Brain microvascular endothelial cell (primary cell): ENCODE results near the gene HOATZ.

Experiments used
- DNase-seq: peaks from one replicate; pipeline ENCODE4 v3.0.0-alpha.2; 2020
- H3K27ac ChIP-seq: fragments of 250-450 bp; sonication (Bioruptor Pico); 2 replicates; pipeline ENCODE4 v1.5.1; 2020; ENCODE audit warnings: mild to moderate bottlenecking, moderate library complexity
- H3K27me3 ChIP-seq: fragments of 250-450 bp; sonication (Bioruptor Pico); replicated peaks from 2 replicates; pipeline ENCODE4 v1.5.1; 2020; ENCODE audit warnings: mild to moderate bottlenecking
- H3K36me3 ChIP-seq: fragments of 250-450 bp; sonication (Bioruptor Pico); replicated peaks from 2 replicates; pipeline ENCODE4 v1.5.1; 2020; ENCODE audit warnings: mild to moderate bottlenecking
- H3K4me3 ChIP-seq: 2 replicates; pipeline ENCODE4 v1.5.1; 2011; ENCODE audit warnings: low read depth, mild to moderate bottlenecking, control low read depth, low read length, moderate library complexity
- in situ Hi-C: cut with HindIII; loops from 2 replicates; pipeline ENCODE4 v1.10.0; 2017; ENCODE audit warnings: low sequenced_read_pairs, low pct_ligation_motif_present
- TF ChIP-seq, protein P1 (sequence below): IDR thresholded peaks from 2 replicates; pipeline ENCODE4 v1.5.1; 2011; ENCODE audit warnings: low read depth, mild to moderate bottlenecking, moderate library complexity, low read length, control low read depth, inconsistent platforms; ENCODE audit errors: missing control alignments

HOATZ gene

GRCh38 chr11:111476366-111476765 lies 38.2 kb upstream of the HOATZ start:
- Histone ChIP-seq H3K4me3 (no peak overlapping the region), H3K27ac (no peak overlapping the region), H3K27me3 (no peaks in the 10 kb centered on the region), H3K36me3 (no peaks in the 10 kb centered on the region)
- TF ChIP-seq, protein P1, sequence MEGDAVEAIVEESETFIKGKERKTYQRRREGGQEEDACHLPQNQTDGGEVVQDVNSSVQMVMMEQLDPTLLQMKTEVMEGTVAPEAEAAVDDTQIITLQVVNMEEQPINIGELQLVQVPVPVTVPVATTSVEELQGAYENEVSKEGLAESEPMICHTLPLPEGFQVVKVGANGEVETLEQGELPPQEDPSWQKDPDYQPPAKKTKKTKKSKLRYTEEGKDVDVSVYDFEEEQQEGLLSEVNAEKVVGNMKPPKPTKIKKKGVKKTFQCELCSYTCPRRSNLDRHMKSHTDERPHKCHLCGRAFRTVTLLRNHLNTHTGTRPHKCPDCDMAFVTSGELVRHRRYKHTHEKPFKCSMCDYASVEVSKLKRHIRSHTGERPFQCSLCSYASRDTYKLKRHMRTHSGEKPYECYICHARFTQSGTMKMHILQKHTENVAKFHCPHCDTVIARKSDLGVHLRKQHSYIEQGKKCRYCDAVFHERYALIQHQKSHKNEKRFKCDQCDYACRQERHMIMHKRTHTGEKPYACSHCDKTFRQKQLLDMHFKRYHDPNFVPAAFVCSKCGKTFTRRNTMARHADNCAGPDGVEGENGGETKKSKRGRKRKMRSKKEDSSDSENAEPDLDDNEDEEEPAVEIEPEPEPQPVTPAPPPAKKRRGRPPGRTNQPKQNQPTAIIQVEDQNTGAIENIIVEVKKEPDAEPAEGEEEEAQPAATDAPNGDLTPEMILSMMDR = no peak
- DNase-seq = no peak
- in situ Hi-C loops = no loop called here

GRCh38 chr11:111476956-111477355 lies 37.6 kb upstream of the HOATZ start:
- in situ Hi-C loops = no loop called here
- no peak overlapping the region for H3K4me3 ChIP-seq
- DNase-seq = no peak
- H3K27ac ChIP-seq = no peak overlapping the region
- no peaks in the 10 kb centered on the region for H3K36me3 ChIP-seq
- no peaks in the 10 kb centered on the region for H3K27me3 ChIP-seq
- TF ChIP-seq, protein P1 = no peak

DNA sequence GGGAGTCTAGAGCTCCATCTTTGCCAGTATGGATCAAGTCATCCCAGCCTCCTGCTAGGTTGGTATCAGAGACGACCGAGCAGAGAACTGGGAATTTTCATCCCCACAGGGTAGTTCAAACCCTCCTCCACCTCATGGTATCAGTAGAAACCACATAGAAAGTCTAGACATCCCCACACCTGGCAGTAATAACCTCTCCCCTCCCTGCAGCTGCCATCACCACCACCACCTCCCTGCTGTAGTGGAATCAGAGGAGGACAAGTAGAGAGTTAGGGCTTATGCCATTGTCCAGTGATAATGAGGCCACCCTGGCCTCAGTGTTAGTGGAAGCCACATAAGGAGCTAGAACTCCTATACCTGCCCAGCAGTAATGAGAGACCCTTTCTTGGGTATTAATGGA lies 36.7 kb upstream of the HOATZ start:
- Histone ChIP-seq H3K4me3 (no peak overlapping the region), H3K27ac (no peak overlapping the region), H3K27me3 (no peaks in the 10 kb centered on the region), H3K36me3 (no peaks in the 10 kb centered on the region)
- in situ Hi-C loops = no loop called here
- no peak for DNase-seq
- TF ChIP-seq, protein P1 = no peak

DNA sequence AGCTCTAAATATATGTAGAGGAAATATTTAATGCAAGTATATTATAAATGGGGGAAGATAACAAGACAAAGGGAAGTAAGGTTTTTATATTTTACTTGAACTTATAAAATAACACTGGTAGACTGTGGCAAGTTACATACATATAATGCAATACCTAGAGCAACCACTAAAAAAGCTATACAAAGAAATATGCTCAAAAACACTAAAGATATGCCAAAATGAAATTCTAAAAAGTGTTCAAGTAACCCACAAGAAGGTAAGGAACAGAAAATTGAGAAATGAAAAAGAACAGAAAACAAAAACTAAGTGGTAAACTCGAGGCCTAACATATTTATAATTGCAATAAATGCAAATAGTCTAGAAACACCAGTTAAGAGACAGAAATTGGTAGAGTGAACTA lies 34.9 kb upstream of the HOATZ start:
- Histone ChIP-seq H3K27me3 (no peaks in the 10 kb centered on the region), H3K4me3 (no peak overlapping the region), H3K27ac (no peak overlapping the region), H3K36me3 (no peaks in the 10 kb centered on the region)
- no peak for DNase-seq
- in situ Hi-C loops = no loop called here
- TF ChIP-seq, protein P1 = no peak

DNA sequence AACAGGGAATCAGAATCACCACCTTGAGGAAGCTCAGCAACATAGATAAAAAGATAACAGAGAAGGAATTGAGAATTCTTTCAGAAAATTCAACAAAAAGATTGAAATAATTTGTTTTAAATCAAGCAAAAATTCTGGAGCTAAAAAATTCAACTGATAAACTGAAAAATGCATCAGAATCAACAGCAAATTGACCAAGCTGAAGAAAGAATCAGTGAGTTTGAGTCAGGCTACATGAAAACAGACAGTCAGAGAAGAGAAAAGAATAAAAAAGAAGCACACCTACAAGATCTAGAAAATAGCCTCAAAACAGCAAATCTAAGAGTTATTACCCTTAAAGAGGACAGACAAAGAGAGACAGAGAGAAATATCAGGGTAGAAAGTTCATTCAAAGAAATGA lies 31.1 kb upstream of the HOATZ start:
- no peaks in the 10 kb centered on the region for H3K36me3 ChIP-seq
- no peaks in the 10 kb centered on the region for H3K27me3 ChIP-seq
- no peak for DNase-seq
- H3K4me3 ChIP-seq = no peak overlapping the region
- no peak overlapping the region for H3K27ac ChIP-seq
- TF ChIP-seq, protein P1 = no peak
- in situ Hi-C loops = no loop called here

- no peak for DNase-seq
- no peaks in the 10 kb centered on the region for H3K36me3 ChIP-seq
- TF ChIP-seq, protein P1 = no peak
- no peaks in the 10 kb centered on the region for H3K27me3 ChIP-seq
- in situ Hi-C loops = no loop called here
- no peak overlapping the region for H3K27ac ChIP-seq
- no peak overlapping the region for H3K4me3 ChIP-seq
Observed at GRCh38 chr11:111490496-111490895, 24.1 kb upstream of the HOATZ start.
